ENCODE results near the gene TUT4.

TUT4 gene

DNA sequence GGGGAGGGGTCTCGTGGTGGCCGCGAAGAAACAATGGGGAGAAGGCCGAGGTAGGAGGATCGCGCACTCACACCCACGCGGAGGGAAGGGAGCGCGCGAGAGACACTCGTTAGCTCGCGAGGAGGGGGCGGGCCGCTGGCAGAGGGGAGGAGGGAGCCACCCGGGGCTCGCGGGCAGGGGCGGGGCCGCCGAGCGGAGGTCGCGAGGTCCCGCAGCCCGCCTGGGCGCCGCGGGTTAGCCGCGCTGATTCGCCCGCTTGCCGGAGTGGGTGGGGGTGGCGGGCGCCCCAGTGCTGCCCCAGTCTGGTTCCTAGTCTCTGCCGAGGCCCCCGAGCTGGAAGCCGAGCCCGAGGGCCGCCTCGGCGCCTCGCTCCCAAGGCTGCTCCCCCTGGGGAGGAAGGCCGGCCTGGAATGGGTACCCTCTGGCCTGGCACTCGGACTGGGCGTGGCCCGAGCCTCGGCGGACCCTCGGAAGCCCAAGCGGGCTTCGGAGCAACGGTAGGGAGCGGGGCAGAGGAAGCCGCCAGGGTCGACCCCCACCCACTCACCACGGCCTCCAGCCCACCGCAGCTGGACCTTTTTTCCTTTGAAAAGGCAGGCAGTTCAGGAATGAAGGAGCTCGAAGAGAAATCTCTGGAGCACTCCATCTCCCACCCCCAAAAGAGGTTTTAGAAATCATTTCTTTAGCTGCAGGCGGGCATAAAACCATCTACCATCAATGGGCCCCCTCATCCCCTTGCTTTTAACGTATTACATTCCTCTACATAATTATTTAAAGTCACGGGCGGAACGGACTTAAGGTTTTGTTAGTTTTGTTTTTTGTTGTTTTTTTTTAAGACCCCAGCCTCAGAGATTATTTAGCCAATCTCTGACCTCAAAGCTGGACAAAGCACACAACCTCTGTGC lies 722 bp upstream of the TUT4 start:
- TF ChIP-seq FOXM1 (IDR thresholded peaks at IDR 0.05; ENCODE audit: borderline replicate concordance, low read depth), result no peak
- TF ChIP-seq CEBPB (IDR thresholded peaks at IDR 0.05), result no peak
- no peak for TF ChIP-seq TEAD4 (IDR thresholded peaks at IDR 0.05)
- peak; percentile 91 for TF ChIP-seq ZBTB7A (IDR thresholded peaks at IDR 0.05; ENCODE audit: low read depth)
- TF ChIP-seq, protein P1, sequence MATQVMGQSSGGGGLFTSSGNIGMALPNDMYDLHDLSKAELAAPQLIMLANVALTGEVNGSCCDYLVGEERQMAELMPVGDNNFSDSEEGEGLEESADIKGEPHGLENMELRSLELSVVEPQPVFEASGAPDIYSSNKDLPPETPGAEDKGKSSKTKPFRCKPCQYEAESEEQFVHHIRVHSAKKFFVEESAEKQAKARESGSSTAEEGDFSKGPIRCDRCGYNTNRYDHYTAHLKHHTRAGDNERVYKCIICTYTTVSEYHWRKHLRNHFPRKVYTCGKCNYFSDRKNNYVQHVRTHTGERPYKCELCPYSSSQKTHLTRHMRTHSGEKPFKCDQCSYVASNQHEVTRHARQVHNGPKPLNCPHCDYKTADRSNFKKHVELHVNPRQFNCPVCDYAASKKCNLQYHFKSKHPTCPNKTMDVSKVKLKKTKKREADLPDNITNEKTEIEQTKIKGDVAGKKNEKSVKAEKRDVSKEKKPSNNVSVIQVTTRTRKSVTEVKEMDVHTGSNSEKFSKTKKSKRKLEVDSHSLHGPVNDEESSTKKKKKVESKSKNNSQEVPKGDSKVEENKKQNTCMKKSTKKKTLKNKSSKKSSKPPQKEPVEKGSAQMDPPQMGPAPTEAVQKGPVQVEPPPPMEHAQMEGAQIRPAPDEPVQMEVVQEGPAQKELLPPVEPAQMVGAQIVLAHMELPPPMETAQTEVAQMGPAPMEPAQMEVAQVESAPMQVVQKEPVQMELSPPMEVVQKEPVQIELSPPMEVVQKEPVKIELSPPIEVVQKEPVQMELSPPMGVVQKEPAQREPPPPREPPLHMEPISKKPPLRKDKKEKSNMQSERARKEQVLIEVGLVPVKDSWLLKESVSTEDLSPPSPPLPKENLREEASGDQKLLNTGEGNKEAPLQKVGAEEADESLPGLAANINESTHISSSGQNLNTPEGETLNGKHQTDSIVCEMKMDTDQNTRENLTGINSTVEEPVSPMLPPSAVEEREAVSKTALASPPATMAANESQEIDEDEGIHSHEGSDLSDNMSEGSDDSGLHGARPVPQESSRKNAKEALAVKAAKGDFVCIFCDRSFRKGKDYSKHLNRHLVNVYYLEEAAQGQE (IDR thresholded peaks at IDR 0.05; ENCODE audit: low read depth), result no peak
- TF ChIP-seq, protein P2, sequence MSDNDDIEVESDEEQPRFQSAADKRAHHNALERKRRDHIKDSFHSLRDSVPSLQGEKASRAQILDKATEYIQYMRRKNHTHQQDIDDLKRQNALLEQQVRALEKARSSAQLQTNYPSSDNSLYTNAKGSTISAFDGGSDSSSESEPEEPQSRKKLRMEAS (IDR thresholded peaks at IDR 0.05), result peak; percentile 40; the same call in 1 of the 2 replicates
- TF ChIP-seq EGR1 (IDR thresholded peaks at IDR 0.05), result peak; percentile 88
- no peak for TF ChIP-seq CREB1 (IDR thresholded peaks at IDR 0.05; ENCODE audit: low read depth)
- TF ChIP-seq RAD21 (IDR thresholded peaks at IDR 0.05; ENCODE audit: low read depth), result no peak
- TF ChIP-seq YY1 (IDR thresholded peaks at IDR 0.05; ENCODE audit: low read depth), result no peak
- TF ChIP-seq TCF12 (IDR thresholded peaks at IDR 0.05; ENCODE audit: low read depth), result no peak
- TF ChIP-seq NFIC (IDR thresholded peaks at IDR 0.05), result no peak
- TF ChIP-seq, protein P3, sequence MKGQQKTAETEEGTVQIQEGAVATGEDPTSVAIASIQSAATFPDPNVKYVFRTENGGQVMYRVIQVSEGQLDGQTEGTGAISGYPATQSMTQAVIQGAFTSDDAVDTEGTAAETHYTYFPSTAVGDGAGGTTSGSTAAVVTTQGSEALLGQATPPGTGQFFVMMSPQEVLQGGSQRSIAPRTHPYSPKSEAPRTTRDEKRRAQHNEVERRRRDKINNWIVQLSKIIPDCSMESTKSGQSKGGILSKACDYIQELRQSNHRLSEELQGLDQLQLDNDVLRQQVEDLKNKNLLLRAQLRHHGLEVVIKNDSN (IDR thresholded peaks at IDR 0.05), result no peak
- TF ChIP-seq TAF1 (IDR thresholded peaks at IDR 0.05; ENCODE audit: low read depth), result no peak

DNA sequence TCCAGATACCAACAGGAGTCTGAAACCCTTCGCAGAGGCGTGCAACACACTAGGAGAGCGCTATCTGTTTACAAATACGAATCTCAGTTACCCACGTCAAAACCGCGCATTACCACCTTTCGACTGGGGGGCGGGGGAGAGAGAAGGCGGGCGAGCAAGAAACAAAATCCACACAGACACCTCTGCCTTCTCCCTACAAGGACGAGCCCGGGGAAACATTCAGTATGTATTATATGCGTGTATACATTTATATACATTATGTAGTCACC lies 722 bp downstream of the TUT4 start:
- no peak for TF ChIP-seq EGR1 (IDR thresholded peaks at IDR 0.05)
- TF ChIP-seq FOXM1 (IDR thresholded peaks at IDR 0.05; ENCODE audit: borderline replicate concordance, low read depth), result no peak
- TF ChIP-seq, protein P1 (IDR thresholded peaks at IDR 0.05; ENCODE audit: low read depth), result no peak

DNA sequence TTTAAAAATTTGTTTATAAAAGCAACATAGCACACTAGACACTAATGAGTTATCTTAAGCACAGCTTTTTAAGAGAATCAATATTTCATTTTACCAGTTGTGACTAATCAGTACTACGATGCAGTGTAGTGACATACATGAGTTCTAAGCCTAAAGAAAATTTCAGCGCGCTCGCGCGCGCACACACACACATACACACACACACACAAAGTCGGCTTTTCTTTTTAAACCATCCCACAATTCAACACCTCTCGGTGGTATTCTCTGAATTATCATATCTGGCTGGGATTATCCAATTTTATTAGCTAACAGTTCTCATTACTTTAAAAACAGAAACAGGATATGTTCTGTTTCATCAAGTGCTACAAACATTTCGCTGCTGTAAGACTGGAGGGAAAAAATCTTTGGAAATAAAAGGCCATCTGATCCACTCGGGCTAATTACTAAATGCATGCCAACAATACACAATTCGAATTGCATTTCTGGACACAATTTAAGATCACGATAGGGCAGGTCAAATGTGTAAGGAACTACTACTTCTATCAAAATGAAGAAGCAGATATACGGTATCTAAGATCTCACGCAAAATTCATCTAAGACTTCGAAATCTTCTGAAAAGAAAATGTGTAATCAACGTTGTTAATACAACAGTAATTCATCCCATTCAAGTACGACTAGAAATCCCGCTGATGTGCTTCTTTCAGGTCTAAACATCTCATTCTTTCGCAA lies 1.2 kb downstream of the TUT4 start:
- TF ChIP-seq CEBPB (IDR thresholded peaks at IDR 0.05) (peak; percentile 93; the same call in 1 of the 2 replicates), TCF12 (IDR thresholded peaks at IDR 0.05; ENCODE audit: low read depth) (no peak)

DNA sequence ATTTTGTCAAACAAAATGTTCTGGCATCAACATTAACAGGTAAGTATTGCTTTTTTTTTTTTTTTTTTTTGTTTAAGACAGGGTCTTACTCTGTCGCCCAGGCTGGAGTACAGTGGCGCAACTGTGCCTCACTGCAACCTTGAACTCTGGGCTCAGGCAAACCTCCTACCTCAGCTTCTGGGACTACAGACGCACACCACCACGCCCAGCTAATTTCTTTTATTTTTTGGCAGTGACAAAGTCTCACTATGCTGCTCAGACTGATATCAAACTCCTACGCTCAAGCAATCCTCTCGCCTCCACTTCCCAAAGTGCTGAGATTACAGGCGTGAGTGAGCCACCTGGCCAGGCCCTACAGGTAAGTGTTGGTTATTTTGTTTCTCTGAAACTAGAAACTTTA lies 2.4 kb downstream of the TUT4 start:
- TF ChIP-seq CEBPB (IDR thresholded peaks at IDR 0.05) (no peak), NFIC (IDR thresholded peaks at IDR 0.05) (no peak), TAF1 (IDR thresholded peaks at IDR 0.05; ENCODE audit: low read depth) (no peak), TEAD4 (IDR thresholded peaks at IDR 0.05) (no peak), CREB1 (IDR thresholded peaks at IDR 0.05; ENCODE audit: low read depth) (no peak), EGR1 (IDR thresholded peaks at IDR 0.05) (no peak), FOXM1 (IDR thresholded peaks at IDR 0.05; ENCODE audit: borderline replicate concordance, low read depth) (no peak)
- TF ChIP-seq, protein P3 (IDR thresholded peaks at IDR 0.05), result no peak
- TF ChIP-seq, protein P1 (IDR thresholded peaks at IDR 0.05; ENCODE audit: low read depth), result no peak

DNA sequence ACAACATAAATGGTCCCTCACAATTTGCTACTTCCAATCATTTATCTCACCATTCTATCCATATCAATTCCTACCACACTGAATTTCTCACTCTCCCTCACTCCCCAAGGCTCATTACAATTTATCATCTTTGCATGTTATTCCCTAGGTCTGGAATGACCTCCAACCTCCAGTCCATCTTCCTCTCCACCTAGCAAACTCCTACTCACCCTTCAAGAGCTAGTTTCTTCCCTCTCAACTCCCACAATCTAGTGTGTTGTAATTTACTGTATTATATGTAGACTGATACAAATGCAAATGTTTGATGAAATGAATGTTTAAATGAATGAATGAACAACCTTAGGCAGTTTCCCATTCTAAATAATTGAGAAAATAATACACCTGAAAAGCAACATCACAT lies 3.6 kb downstream of the TUT4 start:
- TF ChIP-seq, protein P3 (IDR thresholded peaks at IDR 0.05), result no peak
- no peak for TF ChIP-seq RAD21 (IDR thresholded peaks at IDR 0.05; ENCODE audit: low read depth)
- TF ChIP-seq EGR1 (IDR thresholded peaks at IDR 0.05), result no peak
- no peak for TF ChIP-seq TCF12 (IDR thresholded peaks at IDR 0.05; ENCODE audit: low read depth)
- TF ChIP-seq TAF1 (IDR thresholded peaks at IDR 0.05; ENCODE audit: low read depth), result no peak
- no peak for TF ChIP-seq CREB1 (IDR thresholded peaks at IDR 0.05; ENCODE audit: low read depth)
- TF ChIP-seq CEBPB (IDR thresholded peaks at IDR 0.05), result no peak
- TF ChIP-seq, protein P1 (IDR thresholded peaks at IDR 0.05; ENCODE audit: low read depth), result no peak
- no peak for TF ChIP-seq ZBTB7A (IDR thresholded peaks at IDR 0.05; ENCODE audit: low read depth)
- no peak for TF ChIP-seq EP300 (IDR thresholded peaks at IDR 0.05; ENCODE audit: borderline replicate concordance)
- TF ChIP-seq FOXM1 (IDR thresholded peaks at IDR 0.05; ENCODE audit: borderline replicate concordance, low read depth), result no peak
- TF ChIP-seq, protein P2 (IDR thresholded peaks at IDR 0.05), result no peak
- TF ChIP-seq NFIC (IDR thresholded peaks at IDR 0.05), result no peak
- TF ChIP-seq YY1 (IDR thresholded peaks at IDR 0.05; ENCODE audit: low read depth), result no peak
